COLO829 (cell line): Measurements from ENCODE around the gene ATP5ME.

Source experiments
- DNase-seq: peaks from one replicate; pipeline ENCODE4 v3.0.0; 2012; ENCODE audit warnings: low spot score

Gene ATP5ME

DNA sequence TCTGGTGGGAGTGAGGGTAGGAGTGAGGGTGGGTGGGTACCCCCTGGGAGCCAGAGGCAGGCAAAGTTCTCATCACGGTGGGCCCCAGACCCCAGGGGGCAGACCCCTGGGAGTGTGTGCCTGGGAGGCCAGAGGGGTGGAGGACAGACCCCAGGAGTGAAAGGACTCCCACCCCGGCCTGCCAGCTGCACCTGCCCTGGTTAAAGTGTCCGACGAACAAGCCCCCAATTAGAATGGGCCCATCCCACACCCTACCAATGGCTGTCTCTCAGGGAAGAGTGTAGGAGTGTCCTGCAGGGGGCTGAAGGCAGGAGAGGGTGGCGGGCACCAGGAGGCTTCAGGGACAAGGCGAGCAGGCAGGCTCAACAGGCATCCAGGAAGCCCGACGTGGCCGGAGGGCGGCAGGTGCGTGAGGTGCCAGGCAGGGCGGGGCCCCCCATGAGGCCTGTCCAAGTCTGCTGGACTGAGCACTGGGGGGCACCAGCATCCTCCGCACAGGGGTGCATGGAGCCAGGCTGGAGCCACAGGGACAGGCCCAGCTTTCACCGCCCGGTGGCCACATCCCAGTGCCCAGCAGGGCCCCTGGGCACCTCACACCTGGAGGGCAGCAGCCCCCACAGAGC is 40.0 kb downstream of the ATP5ME start:
- DNase-seq, result no peak

DNA sequence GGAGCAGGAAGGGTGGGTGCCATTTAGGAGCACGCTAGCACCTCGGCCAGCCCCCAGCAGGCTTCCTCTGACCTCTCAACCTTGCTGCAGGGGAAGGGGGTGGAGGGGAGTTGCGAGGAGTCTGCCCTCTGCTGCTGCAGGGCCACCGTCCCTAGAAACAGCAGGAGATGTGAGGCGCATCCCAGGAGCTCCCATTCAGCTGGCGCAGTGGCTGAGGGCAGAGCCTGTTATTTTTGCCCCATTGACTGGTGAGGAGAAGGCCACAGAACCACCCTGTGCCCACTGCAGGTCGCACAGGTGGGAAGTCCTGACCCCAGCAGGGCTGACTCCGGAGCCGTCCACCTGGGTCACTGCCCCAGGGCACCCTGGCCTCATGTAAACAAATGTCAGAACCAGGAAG is 40.7 kb downstream of the ATP5ME start:
- DNase-seq, result no peak

DNA sequence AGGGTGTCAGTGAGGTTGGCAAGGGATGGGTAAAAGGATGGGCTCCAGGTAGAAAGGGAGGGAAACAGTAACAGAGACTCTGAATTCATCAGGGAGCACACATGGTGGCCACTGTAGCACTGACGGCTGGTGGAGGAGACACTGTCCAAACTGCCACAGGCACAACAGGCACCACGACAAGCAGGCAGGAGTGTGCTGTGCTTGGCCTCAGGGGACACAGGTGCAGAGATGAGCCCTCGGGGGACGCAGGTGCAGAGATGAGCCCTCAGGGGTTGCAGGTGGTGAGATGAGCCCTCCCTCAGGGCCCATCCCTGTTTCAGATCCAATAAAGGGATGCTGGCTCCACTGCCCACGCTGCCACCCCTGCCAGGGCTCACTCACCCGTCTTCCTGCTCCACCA is 41.1 kb downstream of the ATP5ME start:
- no peak for DNase-seq

DNA sequence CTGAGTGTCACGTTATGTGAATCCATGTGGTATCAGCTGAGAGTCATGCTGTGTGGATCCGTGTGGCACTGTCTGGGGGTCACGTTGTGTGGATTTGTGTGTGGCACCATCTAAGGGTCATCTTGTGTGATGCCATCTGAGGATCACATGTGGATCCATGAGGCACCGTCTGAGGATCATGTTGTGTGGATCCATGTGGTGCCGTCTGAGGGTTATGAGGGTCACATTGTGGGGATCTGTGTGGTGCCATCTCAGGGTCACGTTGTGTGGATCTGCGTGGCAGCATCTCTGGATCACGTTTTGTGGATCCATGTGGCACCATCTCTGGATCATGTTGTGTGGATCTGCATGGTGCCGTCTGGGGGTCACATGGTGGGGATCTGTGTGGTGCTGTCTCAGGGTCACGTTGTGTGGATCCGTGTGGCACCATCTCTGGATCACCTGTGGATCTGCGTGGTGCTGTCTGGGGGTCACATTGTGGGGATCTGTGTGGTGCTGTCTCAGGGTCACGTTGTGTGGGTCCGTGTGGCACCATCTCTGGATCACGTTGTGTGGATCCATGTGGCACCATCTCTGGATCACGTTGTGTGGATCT is 41.8 kb downstream of the ATP5ME start:
- no peak for DNase-seq

DNA sequence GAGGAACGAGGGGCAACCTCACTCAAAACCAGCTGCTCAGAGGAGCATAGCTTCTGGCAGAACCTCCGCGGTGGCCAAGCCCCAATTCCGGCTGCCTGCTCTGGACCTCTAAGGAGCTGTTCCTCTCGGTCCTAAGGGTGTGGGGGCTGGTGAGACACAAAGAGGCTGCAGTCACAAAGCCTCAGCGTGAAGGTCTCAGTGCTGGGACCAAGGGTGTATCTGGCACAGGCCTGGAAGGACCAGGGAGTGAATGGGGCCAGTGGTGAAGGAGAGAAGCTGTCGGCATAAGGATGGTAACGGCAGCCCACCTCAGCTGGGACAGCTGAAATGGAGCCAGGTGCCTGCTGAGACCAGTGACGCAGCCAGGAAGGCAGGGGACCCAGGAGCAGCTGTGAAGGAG is 43.4 kb downstream of the ATP5ME start:
- no peak for DNase-seq

DNA sequence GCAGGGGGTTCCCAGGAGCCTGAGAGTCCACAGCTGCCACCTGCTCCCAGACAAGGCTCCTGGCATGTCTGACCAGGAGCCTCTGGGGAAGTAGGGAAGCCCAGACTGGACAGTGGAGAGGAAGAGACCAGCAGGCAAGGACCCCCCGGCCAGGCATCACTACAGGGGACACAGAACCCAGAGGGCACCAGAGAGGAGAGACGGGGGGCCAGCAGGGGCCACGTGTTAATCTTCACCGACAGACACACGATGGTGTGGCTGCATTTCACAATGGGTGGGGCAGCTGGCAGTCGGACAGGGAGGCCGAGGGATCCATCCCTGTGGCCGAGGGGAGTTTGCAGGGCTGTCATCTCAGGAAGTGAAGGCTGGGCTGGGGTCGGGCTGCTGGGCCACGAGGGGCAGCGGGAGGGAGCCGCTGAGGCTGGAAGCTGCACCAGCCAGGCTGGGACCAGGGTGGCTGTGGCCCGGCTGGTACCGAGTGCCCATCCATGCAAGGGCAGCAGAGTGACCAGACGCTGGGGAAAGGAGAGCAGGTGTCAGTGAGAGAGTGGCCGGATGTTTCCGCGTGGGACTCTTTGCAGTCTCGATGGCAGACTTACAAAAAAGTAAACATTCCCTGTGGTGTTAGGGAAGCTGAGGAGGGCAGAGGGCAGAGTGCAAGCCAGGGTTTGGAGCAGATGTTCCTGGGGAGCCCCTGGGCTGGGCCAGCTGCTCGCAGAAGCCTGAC is 44.0 kb downstream of the ATP5ME start:
- DNase-seq, result no peak

DNA sequence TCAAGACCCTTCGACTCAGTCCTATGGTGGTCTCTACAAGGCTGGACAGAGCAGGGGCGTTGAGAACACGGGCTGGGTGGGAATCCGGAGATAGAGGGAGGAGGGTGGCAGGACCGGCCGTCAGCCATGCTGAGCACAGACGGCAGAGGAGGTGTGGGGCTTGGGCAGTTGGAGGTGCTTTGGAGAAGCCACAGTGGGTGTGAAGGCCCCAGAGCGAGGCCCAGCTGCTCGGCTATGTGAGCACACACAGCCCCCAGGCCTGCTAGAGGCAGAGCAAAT is 44.5 kb downstream of the ATP5ME start:
- DNase-seq, result no peak

DNA sequence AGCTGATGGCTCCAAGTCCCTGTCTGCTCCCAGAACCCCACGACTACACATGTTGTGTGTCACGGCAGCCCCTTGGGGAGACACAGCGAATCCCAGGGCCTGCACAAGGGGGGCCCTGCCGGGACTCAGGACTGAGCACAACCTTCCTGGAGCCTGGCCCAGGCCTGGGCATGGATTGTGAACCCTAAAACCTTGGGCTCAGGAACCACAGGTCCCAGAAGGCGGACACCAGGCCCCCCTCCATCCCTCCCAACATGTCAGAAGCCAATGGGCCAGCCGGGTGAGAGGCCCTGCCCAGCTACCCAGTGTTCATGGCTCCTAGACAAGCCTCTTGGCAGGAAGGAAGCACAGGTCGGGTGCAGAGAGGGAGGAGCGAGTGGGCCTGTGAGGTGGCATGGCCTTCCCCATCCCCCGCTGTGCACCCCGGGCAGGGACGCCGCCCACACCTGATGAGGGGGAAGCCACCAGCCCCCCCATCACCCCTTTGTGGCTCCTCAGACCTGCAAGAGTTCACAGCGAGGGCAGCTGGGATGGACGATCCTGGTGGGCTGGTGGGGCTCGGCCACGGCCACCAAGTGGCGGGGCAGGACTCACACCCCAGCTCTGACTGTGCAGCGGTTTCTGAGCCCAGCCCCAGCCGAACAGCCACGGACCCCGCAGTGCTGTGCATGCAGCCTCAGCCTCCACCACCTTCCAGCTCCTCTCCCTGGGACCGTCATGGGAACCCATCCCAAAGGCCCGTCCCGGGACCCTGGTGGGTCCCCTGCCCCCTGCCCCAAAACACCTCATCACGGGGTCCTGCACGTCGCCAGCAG is 45.0 kb downstream of the ATP5ME start:
- DNase-seq, result no peak

DNA sequence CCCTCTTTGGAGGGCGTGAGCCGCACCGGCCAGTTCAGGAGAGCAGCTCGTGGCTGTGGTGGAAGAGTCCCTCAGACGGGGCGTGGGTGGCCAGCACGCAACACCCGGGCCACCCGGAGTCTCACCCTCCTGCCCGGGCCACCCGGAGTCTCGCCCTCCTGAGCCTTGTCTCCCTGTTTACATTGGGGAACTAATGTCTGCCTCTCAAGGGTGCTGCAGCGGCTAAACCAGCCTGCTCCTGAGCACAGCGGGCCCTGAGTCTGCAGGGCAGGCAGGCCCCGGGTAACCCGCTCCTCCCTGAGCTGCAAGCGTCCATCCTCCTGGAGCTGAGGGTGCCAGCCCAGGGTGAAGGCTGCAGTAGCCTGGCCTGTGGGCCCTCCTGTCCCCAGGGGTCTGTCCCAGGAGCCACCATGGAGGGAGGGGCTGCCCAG is 45.8 kb downstream of the ATP5ME start:
- DNase-seq, result no peak

DNA sequence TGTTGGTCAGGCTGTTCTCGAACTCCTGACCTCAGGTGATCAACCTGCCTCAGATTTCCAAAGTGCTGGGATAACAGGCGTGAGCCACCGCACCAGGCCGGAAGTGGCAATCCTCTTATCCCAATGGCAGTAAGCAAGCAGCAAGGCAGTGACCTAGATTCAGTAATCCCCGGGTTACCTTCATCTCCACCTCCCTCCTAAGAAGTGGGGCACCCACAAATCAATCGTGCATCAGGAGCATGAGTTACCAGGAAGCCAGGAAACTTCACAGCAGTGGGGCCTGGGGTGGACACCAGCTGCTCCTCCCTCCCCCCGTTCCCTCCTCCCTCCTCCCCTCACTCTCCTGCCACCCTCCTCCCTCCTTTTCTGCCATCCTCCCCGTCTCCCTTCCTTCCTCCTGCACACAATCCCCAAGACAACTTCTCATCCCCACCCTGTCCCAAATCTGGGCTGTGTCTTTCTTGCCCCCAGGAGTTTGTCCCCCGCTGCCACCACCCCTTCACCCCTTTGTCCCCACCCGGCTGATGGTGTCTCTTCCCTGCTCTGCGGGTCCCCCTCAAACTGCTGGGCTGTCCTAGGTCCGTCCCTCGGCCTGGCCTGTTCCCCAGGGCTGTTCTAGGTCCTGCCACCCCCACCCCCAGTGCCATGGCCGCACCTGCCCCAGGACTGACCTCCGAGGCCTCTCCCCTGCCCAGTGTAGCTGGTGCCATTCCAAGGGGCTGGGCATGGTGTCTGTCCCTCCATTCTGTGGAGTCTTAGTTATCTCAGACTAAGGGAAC is 46.5 kb downstream of the ATP5ME start:
- no peak for DNase-seq

DNA sequence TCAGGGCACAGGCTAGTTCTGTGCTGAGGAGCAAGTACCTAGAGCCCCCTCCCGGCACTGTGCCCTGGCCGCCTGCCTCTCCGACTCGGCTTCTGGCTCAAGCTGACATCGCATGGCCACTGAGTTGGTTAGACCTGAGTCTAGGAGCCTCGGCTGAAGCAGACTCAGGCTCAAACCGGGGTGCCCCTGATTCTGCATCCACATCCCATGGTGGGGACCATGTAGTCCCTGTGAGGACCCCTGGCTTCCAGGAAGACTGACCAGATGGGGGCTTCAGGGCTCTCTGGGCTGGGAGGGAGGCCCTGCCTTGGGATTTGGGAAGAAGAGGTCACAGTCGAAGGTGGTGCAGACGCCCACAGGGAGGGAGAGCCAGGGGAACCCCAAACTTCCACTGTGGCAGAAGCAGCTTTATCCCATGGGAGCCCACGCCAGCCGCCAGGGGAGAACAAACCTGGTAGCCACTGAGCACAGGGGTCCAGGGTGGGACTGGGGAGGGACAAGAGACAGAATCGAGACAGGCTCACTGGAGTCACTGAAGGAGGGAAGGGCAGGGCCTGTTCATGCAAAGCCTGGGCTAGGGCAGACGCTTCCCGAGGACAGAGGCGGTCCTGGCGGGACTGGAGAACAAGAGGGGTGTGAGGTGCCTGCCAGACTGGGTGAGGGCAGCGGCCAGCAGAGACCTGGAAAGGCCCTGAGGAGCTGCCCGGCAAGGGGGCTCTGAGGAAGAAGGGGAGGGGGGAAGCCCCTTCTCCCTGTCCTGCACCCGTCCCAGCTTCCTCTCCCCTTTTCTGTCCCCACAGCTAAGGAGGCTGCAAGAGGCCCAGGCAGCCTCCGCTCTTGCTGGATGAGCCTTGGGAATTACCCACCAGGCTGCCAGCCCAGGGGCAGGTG is 47.6 kb downstream of the ATP5ME start:
- no peak for DNase-seq

DNA sequence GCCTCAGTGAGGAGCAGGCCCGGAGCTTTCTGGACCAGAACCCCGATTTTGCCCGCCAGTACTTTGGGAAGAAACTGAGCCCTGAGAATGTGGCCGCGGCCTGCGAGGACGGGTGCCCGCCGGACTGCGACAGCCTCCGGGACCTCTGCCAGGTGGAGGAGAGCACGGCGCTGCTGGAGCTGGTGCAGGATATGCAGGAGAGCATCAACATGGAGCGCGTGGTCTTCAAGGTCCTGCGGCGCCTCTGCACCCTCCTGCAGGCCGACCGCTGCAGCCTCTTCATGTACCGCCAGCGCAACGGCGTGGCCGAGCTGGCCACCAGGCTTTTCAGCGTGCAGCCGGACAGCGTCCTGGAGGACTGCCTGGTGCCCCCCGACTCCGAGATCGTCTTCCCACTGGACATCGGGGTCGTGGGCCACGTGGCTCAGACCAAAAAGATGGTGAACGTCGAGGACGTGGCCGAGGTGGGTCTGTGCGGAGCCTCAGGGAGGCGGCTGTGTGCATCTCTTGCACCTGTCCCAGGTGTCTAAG is 48.4 kb downstream of the ATP5ME start:
- no peak for DNase-seq

DNA sequence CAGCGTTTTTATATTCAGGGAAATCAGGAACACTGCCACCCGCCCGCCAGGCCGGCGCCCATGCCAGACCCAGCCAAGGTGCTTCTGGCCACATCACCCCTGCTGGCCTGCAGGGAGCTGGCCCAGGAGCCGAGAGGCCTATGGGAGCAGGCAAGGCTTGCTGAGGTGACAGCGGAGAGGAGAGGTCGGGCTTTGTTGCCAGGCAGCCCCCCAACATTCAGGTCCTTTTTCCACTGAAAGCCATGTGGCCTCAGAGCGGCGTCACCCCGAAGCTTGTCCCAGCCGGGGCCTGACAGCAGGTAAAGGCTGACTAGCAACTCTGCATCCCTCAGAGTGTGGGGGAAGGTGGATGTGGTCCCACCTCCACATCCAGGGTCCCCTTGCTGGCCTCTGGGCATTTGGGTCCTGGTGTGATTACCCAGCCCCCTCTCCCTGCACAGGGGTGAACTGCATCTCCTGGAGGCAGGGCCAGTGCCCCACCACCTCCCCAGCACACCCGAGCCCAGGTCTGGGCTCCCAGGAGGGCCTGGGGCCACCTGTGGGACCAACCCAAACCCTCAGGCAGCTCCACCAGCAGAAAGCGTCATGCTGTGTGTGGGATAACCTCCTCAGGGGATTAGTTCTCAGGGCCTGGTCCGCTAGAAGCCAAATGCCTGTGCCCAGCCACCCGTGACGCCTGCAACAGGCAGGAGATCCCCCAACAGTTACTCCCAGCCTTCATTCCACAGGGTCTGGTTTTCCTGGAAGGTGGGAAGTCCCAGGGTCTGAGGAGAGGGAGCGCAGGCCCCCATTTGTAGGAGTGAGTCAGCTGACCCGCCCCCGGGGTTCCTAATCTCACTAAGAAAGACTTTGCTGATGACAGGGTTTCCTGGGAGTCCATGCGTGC is 49.1 kb downstream of the ATP5ME start, which contains the start of gene PDE6B:
PDE6B (plus strand) TSS at position 869 of the 886 bp plus-strand sequence. CDS start 54 bp downstream, outside the sequence.
- DNase-seq, result no peak

DNA sequence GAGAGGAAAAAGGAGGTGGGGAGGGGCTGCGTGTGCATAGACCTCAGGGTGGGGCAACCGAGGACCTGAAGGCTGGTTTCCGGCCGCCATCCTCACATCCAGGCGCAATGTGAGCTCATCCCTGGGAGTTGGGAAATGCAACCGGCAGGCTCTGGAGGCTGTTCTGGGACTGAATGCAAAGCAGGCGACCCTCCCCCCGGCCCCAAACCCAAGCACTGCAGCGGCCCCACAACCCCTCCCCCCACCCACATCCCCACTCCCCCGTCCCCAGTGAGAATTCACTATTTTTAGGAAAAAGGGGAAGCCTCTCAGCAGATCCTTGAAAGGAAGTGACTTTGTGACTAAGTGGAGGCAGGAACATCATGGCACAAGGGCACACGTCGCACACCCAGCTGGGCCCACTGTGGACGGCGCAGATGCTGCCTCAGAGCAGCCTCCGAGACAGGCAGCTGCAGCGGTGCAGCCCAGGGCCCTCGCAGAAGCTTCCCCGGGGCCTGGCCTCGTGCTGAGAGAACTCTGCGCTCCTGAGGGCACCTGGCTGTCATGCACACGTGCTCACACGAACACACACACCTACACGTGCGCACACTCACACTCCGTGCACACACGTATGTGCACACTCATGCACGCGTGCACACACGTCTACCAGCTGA is 50.0 kb downstream of the ATP5ME start:
- no peak for DNase-seq

DNA sequence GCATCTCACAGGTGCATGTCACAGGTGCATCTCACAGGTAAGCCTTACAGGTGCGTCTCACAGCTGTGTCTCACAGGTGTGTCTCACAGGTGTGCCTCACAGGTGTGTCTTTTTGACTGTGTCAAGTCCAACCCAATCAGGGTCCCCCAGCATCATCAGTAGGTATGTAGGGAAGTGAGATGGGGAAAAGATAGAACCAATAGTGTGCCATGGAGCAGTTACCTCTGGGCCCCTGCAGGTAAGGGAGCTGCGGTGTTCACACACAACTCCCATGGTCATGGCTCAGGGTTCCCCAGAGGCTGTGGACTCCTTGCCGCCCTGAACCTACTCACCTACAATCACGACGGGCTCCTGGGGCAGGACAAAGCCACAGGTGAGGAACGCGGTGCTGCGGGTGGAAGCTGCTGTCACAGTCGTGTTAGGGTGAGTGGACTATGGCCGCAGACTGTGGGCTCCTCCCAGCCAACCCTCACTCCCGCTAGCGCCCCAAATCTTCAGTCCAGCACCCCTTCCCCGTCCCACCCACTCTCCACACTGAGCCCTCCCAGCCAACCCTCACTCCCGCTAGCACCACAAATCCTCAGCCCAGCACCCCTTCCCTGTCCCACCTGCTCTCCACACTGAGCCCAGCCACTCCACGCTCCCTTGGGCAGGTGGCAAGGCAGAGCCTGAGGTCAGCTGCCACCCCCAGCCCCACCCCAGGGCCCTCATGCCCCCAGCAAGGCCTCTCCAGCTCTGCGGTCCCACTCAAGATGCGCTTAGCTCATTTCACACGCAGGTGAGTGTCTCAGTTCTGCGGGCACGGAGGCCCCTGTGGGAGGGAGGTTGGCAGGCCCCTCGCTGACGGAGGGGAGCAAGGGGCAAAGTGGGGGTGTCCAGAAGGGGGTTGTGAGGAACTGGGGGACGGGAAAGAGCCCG is 50.8 kb downstream of the ATP5ME start:
- no peak for DNase-seq
